A549 (cell line): ENCODE data around the gene SUFU.

Experiments used
- CHD2 ChIP-seq: fragments of 150-350 bp; IDR thresholded peaks from 2 replicates; pipeline ENCODE4 v1.6.1; 2014; ENCODE audit warnings: low read length; ENCODE audit not compliant: partially characterized antibody
- EP300 ChIP-seq, 2 experiments: fragments of >200 bp; sonication (Bioruptor Twin); formaldehyde crosslinking; IDR thresholded peaks; 2 replicates in 1 of 2; 3 replicates in 1 of 2; pipeline ENCODE4 v1.6.1; 2016 to 2017
- JUN ChIP-seq, 2 experiments: fragments of >200 bp; sonication (Bioruptor Twin); formaldehyde crosslinking; IDR thresholded peaks; 2 replicates in 1 of 2; 3 replicates in 1 of 2; pipeline ENCODE4 v1.6.1; 2016 to 2017
- POLR2A ChIP-seq: IDR thresholded peaks from 2 replicates; pipeline ENCODE4 v1.6.1; 2012; ENCODE audit warnings: mild to moderate bottlenecking, low read length
- TF ChIP-seq, protein P1 (sequence below): fragments of >200 bp; sonication (Bioruptor Twin); formaldehyde crosslinking; IDR thresholded peaks from 3 replicates; pipeline ENCODE4 v1.5.1; 2016
- TF ChIP-seq, protein P2 (sequence below): IDR thresholded peaks from 2 replicates; pipeline ENCODE4 v1.6.1; 2012

- TF ChIP-seq CHD2 (no peak), POLR2A (no peak), EP300 (IDR thresholded peaks at IDR 0.05) (no peak), JUN (IDR thresholded peaks at IDR 0.05) (no peak)
- TF ChIP-seq, protein P1, sequence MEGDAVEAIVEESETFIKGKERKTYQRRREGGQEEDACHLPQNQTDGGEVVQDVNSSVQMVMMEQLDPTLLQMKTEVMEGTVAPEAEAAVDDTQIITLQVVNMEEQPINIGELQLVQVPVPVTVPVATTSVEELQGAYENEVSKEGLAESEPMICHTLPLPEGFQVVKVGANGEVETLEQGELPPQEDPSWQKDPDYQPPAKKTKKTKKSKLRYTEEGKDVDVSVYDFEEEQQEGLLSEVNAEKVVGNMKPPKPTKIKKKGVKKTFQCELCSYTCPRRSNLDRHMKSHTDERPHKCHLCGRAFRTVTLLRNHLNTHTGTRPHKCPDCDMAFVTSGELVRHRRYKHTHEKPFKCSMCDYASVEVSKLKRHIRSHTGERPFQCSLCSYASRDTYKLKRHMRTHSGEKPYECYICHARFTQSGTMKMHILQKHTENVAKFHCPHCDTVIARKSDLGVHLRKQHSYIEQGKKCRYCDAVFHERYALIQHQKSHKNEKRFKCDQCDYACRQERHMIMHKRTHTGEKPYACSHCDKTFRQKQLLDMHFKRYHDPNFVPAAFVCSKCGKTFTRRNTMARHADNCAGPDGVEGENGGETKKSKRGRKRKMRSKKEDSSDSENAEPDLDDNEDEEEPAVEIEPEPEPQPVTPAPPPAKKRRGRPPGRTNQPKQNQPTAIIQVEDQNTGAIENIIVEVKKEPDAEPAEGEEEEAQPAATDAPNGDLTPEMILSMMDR, result no peak
- TF ChIP-seq, protein P2, sequence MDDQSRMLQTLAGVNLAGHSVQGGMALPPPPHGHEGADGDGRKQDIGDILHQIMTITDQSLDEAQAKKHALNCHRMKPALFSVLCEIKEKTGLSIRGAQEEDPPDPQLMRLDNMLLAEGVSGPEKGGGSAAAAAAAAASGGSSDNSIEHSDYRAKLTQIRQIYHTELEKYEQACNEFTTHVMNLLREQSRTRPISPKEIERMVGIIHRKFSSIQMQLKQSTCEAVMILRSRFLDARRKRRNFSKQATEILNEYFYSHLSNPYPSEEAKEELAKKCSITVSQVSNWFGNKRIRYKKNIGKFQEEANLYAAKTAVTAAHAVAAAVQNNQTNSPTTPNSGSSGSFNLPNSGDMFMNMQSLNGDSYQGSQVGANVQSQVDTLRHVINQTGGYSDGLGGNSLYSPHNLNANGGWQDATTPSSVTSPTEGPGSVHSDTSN, result no peak
These were observed 137.6 kb downstream of the SUFU start for GRCh38 chr10:102641402-102641801.
